ENCODE results near the gene IL22RA2.
"Not testable (repeated sequence)": the region's sequence is repeated elsewhere in the genome, so short reads cannot be mapped to it uniquely, and the experiment has no call there.

Gene IL22RA2, protein sequence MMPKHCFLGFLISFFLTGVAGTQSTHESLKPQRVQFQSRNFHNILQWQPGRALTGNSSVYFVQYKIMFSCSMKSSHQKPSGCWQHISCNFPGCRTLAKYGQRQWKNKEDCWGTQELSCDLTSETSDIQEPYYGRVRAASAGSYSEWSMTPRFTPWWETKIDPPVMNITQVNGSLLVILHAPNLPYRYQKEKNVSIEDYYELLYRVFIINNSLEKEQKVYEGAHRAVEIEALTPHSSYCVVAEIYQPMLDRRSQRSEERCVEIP

DNA sequence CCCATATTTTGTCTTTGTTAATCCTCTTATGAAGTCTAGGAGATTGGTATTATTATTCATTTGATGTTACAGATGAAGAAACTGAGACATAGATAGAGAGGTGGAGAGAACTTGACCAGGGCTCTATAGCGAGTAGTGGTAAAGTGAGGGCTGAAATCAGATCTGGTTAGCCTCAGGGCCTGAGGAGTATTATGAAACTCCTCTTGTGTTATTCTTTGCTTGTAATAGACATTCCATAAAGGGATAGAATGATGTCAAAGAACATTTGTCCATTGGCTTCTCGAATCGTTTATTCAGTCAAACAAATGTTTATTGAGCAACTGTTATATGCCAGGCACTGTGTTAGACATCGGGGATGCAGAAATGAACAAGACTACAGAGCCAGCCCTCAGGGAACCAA lies at the start of gene IL22RA2:
TSS of gene IL22RA2 (minus strand) at position 144 of the 400 bp plus-strand sequence. CDS start 11,895 bp downstream, outside the sequence.
- DNase-seq (ENCODE audit: low read depth) = no peak

DNA sequence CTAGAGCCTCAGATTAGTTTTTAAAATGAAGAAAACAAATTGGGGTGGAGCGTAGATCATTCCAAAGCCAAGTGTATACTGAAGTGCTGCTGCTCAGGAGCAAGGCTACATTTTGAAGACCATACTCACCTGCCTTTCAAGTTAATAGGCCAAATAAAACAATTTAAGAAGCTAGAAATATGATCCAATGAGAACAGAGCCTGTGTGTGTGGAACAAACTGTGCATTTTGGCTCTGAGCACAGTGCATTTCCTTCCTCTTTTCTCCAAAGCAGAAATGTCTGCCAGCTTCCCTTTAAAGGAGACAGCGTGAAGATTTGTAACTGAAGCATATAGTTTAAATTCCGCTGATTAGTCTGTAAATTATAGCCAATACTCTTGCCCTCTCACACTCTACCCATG lies 48.9 kb upstream of the IL22RA2 start:
- no peak for DNase-seq (ENCODE audit: low read depth)

DNA sequence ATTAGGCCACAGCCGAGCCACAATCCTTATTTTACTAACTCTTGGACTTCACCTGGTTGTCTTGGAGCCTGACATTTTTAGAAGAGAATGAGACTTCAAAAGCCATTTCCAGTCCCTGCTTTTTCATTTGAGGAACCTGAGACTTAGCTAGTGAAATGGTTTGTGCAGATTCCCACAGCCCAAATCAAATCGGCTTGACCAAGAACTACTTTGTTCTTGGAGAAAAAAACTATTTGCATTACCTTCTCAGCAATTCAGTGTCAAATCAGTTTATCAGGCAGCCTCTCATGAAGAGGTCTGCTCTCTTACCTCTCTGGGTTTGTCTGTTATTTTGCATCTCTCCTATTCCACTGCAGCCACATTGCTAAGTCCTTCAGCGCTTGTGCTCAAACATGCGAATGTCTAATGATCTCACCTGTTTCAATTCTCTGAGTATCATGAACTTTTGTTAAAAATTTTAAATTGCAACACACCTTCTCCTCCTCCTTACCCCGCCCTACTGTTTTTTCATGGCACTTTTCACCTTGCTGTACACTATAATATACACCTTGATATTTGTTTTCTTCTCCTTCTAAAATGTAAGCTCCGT lies 46.3 kb upstream of the IL22RA2 start:
- DNase-seq (ENCODE audit: low read depth) = no peak

DNA sequence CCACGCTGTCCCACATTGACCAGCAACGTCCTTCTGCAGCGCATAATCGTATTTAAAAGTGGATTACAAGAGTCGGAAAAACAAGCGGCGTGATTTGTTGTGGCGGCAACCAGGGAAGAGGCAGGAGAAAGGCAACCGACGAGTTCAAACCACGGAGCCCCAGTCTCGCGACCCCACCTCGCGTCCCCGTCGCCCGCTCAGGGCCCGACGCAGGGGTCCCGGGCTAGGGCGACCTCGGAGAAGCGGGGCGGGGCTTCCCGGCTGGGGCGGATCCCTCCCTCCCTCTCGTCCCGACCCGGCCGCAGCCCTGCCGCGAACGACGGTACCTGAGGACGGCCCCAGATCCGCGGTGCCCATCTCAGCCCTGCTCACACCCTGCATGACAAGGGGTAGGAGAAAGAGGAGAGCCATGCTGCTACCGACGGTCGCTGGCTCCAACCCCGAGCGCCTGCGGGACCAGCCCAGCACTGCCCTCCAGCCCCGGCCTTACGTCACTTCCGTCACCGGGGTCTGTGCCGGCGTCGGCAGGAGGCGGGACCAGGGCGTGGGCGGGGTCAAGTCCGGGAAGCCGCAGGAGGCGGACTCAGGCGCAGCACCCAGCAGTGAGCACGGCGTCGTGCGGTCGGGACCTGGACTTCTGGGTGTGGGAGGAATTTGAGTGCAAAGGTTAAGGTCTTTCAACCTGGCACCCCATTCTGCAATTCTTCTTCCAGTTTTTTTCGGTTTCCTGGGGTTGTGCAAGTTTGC lies 45.6 kb upstream of the IL22RA2 start, which contains the start of gene IFNGR1:
TSS of gene IFNGR1 (minus strand) at position 469 of the 747 bp plus-strand sequence. CDS start at position 411, 58 bp downstream.
- DNase-seq (ENCODE audit: low read depth) = peak; percentile 93

DNA sequence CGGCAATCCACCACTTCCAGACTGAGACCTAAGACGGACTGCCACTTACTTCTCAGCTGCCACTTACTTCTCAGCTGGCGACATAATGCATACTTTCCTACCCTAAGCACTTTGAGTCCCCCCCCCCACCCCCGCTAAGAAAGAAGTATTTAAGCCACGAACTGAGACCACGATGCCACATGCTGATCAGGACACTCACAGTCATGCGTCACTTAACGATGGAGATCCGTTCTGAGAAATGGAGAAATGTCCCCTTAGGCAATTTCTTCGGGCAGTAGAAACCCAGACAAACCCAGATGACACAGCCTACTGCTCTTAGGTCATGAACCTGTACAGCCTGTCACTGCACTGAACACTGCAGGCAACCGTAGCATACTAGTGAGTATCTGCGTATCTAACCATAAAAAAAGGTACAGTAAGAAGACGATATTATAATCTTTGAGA lies 45.1 kb upstream of the IL22RA2 start:
- no peak for DNase-seq (ENCODE audit: low read depth)

DNA sequence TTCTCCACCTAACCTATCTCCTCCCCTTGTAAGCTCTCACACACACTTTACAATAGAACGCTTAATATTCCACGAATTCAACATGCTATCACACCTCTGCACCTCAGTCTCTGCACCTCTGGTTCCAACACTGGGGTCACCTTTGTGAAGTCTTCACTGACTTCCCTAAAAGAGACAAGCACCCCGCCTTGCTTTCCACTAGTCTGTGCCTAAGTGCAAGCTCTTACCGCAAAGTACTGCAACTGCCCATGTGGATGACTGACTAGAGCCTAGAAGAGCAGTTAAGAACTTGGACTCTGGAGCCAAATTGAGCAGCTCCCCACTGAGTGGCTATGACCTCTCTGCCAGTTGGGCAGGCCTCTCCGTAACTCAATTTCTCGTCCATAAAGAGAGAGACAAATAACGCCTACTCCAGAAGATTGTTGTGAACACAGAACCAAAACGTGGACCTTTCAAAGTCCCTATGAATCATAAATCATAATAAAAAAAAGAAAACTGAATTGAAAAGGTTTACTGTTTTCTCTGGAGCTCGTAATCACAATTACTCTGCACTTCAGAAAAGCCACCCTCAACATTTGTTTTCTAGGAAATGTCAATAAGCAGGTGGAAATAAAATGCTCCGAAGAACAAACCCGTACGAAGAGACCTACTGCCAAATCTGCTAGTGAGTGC lies 44.5 kb upstream of the IL22RA2 start:
- DNase-seq (ENCODE audit: low read depth) = no peak

DNA sequence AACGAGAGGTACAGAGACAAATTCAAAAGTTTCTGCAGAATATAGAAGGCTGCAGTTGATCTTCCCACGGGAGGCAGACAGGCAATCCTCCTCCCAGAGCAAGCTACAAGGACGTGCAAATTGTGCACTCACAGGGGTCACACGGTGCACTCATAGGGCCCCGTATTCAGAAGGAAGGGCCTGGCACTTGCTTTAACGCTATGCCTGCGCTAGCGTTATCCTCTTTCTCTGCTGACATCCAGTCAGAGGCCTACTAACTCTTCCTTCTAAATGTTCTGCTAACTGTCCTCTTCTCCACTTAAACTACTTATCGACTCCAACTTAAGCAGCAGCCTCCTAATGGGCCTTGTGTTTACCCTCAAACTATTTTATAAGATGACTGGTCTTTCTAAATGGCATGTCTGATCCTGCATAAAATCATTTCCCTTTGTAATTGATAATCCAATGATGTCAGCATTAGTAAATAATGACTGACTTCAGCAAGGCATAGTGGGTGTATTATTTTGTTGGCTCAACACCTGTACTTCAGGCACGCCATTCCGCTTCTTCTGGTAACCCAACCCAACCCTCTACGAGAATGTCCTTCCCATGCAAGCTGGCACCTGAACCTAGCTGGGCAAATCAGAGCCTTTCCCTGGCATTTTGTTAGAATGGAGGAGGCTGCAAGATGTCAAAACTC lies 43.6 kb upstream of the IL22RA2 start:
- no peak for DNase-seq (ENCODE audit: low read depth)

DNA sequence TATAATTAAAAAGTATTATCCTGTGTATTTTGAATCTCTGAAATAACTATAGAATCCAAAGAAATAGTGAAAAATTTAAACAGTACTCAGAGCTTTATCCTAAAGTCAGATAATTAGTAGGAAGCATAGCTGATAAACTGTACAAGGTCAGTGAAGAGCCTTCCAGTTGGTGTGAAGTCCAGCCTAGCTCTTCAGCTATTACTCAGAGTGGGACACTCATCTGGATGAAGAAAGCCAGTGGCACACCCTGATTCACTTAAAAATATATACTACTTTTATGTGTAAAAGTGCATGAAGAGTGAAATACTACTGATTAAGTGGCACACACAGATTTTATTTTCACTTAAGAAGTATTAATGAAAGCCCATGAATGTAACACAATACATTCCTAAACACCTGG lies 42.7 kb upstream of the IL22RA2 start:
- DNase-seq (ENCODE audit: low read depth) = no peak

DNA sequence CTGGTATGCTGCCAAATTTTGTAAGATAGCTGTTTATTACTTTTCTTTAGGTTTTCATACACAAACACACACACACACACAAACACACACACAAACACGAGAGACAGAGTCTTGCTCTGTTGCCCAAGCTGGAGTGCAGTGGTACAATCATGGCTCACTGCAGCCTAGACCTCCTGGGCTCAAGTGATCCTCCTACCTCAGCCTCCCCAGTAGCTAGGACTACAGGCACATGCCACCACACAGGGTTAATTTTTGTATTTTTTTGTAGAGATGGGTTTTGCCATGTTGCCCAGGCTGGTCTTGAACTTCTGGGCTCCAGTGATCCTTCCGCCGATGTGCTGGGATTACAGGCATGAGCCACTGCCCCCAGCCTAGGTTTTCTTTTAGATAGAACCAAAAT lies 42.2 kb upstream of the IL22RA2 start:
- DNase-seq (ENCODE audit: low read depth) = not testable (repeated sequence)

DNA sequence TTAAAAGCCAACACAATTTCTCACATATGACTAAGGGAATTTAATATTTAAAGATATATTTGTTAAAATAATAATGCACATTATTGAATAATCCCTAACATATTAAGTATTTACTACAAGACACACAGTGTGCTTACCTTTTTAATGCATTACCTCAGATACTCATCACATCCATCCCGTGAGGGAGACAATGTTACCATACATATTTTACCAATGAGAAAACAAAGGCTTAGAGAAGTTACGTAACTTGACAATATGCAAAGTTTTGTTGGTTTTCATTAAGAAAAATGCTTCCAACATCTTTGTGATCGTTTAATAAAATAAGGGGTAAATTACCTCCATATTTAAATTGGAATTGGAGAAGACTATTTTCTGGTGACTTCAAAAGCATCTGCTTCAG lies 41.5 kb upstream of the IL22RA2 start:
- DNase-seq (ENCODE audit: low read depth) = no peak

DNA sequence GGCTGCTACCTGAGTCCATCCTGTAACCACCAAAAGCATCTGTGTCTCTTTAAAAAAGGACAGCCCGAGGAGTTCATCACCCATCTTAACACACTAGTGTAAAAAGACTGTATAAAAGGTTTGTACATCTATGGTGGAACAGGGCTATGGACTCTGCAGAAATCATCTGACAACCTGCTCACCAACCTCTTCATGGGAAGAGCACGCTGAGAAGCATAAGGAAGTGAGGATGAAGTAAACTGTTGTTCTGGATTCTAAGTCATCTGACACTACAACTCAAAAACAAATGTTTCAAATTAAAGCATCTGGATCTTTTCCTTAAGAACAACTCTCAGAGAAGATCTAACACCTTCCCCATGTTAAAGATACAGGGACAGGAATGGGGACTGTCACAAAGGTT lies 40.4 kb upstream of the IL22RA2 start:
- no peak for DNase-seq (ENCODE audit: low read depth)

DNA sequence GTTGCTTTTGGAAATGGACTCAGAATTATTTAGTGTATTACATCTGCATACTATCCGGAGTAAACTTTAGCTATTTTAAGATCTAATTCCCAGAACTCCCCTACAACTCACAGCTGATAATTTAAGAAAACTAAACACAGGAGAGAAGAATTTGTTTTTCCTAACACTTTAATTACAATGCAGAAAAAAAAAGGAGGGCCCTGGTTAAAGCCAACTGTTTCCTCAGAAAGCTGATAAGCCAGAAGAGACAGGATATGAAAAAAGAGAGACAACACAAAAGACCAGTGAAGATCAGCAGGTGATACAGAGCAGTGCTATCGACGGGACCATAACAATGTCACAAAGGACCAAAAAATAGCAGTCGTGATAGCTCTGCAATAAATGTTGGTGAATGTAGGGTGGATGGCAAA lies 39.9 kb upstream of the IL22RA2 start:
- no peak for DNase-seq (ENCODE audit: low read depth)

DNA sequence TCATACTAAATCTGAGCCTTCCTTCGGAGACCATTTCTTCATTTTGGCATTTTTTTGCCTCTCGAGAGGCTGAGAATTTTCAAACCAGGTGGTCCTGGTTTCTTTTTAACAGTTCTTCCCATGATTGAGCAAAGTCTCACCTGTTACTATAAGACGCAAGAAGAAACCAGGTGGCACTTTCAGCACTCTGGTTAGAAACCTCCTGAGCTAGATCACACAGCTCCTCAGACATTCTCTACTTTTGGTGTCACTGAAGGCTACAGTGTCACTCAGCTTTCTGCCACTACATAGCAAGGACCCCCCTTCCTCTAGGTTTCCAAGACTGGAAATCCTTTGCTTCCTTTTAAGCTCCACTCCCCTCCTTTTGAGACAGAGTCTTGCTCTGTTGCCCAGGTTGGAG lies 38.5 kb upstream of the IL22RA2 start:
- DNase-seq (ENCODE audit: low read depth) = no peak

DNA sequence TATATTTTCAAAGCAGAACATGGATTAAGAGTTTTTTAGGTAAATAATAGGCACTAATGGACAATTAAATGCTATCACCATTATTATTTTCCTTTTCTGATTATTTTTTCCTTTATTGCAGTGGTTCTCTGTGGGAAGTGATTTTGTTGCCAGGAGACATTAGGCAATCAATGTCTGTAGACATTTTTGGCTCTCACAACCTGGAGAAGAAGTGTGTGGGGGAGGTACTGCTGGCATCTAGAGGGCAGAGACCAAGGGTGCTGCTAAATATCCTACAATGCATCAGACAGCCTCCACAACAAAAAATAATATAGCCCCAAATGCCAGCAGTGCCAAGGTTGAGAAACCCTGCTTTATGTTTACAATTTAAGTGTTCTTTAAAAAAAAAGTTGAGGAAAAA lies 37.5 kb upstream of the IL22RA2 start:
- no peak for DNase-seq (ENCODE audit: low read depth)

DNA sequence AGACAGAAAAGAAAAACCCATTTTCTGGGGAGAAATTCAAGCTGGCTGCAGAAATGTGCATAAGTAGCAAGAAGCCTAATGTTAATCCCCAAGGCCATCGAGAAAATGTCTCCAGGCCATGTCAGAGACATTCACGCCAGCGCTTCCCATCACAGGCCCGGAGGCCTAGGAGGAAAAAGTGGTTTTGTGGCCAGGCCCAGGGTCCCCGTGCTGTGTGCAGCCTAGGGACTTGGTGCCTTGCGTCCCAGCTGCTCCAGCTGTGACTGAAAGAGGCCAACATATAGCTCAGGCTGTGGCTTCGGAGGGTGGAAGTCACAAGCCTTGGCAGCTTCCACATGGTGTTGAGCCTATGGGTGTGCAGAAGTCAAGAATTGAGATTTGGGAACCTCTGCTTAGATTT lies 34.8 kb upstream of the IL22RA2 start:
- DNase-seq (ENCODE audit: low read depth) = no peak

DNA sequence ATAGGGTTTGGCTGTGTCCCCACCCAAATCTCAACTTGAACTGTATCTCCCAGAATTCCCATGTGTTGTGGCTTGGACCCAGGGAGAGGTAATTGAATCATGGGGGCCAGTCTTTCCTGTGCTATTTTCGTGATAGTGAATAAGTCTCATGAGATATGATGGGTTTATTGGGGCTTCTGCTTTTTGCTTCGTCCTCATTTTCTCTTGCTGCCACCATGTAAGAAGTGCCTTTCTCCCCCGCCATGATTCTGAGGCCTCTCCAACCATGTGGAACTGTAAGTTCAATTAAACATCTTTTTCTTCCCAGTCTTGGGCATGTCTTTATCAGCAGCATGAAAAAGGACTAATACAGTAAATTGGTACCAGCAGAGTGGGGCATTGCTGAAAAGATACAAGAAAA lies 34.0 kb upstream of the IL22RA2 start:
- not testable (repeated sequence) for DNase-seq (ENCODE audit: low read depth)

DNA sequence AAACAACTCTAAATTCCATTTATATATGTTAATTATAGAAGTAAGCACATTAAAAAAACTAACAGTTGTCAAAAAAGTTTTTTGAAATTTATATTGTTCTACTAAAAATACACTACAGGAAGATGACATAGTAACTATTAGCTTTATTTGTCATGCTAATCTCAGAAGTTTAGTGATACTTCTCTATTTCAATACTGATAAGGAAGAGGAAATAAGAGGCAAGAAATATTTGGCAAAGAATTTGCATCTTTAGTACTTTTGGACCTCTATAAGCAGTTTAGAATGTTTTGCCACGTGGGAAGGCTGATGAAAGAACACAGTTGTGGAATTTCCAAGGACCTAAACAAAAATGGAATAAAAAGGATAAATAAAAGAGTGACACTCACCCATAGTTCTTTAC lies 33.1 kb upstream of the IL22RA2 start:
- no peak for DNase-seq (ENCODE audit: low read depth)

DNA sequence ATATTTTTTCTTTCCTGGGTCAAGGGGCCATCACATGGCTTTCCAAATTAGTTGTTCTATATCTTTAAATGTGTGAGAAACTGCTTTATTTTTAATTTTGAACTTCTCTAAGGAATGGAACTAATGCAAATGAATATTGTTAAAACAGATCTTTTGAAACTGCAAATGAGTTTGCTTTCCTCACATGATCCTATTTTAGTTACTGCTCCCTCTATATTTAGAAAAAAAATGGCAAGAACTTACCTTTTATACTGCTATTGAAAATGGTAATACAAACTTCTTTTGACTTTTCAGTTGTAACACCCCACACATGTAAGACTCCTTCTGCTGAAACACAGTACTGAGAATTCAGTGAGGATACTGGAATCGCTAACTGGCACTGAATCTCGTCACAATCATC lies 29.8 kb upstream of the IL22RA2 start:
- DNase-seq (ENCODE audit: low read depth) = no peak

DNA sequence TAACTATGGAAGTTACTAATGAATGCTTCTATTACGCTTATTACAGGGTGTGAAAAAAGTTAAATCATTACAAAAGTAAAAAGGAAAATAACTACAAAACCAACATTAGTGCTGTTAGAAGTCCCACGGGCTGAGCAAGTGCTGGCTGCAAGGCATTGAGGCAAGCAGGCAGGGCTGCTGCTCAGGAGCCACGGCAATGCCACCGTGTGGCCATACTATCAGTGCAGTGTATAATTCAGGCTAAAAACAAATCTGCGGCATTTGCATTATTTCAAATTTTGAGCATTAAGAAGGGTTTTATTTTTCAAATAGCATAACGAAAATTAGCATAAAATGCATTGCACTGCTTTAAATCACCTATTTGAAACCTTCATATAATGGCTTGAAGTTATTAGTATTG lies 28.6 kb upstream of the IL22RA2 start:
- no peak for DNase-seq (ENCODE audit: low read depth)

DNA sequence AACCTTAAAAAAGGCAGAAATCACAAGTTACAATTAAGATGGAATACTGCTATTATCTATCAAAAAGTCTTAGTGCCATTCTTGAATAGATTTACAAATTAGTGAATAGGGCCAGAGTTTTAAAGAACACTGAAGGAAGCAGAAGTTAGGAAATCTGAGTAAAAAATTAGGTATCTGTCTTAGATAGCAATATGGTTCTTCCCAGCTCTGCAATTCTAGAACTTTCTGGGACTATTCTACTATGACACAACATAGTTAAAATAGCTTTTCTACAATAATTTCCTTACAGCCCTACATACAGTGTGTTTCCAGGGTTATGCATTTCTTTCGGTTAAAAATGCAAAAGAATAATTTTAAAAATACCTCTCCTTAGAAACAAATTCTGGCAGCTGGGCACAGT lies 27.6 kb upstream of the IL22RA2 start:
- no peak for DNase-seq (ENCODE audit: low read depth)

DNA sequence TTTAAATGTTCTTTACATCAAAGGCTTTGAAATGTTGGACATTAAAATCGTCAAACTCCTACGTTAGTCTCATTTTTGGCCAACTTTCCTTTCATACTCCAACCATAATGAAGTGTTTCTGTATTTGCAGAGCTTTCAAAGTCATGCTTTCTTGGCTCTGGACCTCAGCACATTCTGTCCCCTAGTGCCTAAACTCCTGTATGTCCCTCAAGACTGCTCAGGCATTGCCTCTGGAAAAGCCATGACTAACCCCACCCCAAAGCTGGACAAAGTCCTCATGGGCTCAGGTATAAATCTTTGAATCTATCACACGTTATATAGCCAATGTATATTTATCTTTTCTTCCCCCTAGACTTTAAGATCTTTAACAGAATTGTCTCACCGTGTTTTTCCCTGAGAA lies 26.8 kb upstream of the IL22RA2 start:
- no peak for DNase-seq (ENCODE audit: low read depth)

Measured in activated T-helper 9 cell treated with anti-CD3 and anti-CD28 coated beads, Interleukin-2, amount 50 U/mL, for 16 hours (primary cell).